ENCODE results near the gene CRIM1.
A peak's percentile ranks its signal among the peaks of the same experiment; 100 is the strongest.

Gene CRIM1

DNA sequence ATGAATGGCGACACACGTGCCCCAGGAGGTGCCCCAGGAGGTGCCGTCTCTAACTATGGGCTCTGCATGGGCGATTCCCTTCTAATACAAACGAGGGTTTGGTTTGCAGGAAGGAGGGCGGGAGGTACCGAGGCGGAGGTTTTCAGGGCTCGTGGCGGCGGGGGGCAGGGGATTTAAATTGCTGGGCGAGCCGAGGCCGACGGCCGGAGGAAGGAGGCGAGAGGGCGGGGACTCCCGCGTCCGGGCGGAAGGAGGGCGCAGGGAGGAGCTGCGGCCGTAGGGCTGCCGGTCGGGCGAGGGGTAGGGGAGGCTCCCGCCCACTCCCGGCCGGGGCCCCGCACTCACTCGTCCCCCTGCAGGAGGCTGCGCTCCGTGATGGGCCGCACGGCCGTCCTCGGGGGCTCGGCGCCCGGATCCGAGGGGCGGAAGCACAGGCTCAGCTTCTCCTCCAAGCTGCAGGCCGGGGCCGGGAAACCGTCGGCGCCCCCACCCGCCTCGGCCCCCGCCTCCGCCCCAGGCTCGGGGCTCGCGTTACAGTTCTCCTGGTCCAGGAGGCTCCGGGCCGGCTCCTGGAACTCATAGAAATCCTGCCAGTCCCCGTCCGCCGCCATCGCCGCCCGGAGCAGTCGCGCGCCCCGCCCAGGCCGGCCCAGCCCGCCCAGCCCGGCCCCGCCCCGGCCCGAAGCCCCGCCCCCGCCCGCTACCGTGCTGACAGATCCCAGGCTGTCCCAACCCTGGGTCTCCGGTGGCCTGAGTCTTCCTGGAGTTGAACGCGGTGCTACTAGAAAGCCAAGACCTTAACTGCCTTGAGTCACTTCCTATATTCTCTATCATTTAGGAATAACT is 242.2 kb downstream of the CRIM1 start, which contains the start of gene FEZ2:
Gene FEZ2, minus strand, starts transcription at position 637 of the 846 bp plus-strand sequence. Its CDS starts 26 bp downstream, at position 611.
- Histone ChIP-seq H3K4me1 (ENCODE audit: control insufficient read depth, insufficient read depth, low read length) (peaks cover 15% of the 10 kb centered on the region), H3K9me3 (ENCODE audit: control insufficient read depth, insufficient read depth, low read length) (no peaks in the 10 kb centered on the region), H3K27ac (ENCODE audit: low read depth, low read length) (peak within 1 kb of the TSS; percentile 93), H3K27me3 (ENCODE audit: control insufficient read depth, insufficient read depth, low read length) (peaks cover 24% of the 10 kb centered on the region), H3K36me3 (ENCODE audit: control insufficient read depth, insufficient read depth, low read length) (peaks cover 3% of the 10 kb centered on the region; the same call in 1 of the 2 replicates), H3K4me3 (ENCODE audit: low read depth, low read length) (peak within 1 kb of the TSS; percentile 67), H3K9ac (ENCODE audit: low read depth, low read length) (peak within 1 kb of the TSS; percentile 72; the same call in 1 of the 2 replicates)

All from HUES48 (cell line).